Measurements from ENCODE around the gene FGF11. TPM values are rescaled to one million over a fixed set of nuclear protein-coding genes. Genes with fewer than 3 reads are reported as not detected.
A peak's percentile ranks its signal among the peaks of the same experiment; 100 is the strongest.

The FGF11 gene
- total RNA-seq, 1 donor from 2014 or later, result 22.4 TPM

- H3K9me3 Mint-ChIP-seq (ENCODE audit: unreplicated experiment), result no peaks in the 10 kb centered on the region
Observed at GRCh38 chr17:7435676-7436555, 3.4 kb upstream of the FGF11 start.

GRCh38 chr17:7436556-7437368 is 2.5 kb upstream of the FGF11 start:
- H3K79me2 ChIP-seq (ENCODE audit: insufficient read depth, low read length), result no peaks in the 10 kb centered on the region
- peaks cover 13% of the 10 kb centered on the region for H3K4me1 Mint-ChIP-seq (ENCODE audit: low read depth, unreplicated experiment)

More at GRCh38 chr17:7435676-7436555, 3.4 kb upstream of the FGF11 start:
- Histone ChIP-seq H3K27ac (ENCODE audit: low read depth, low read length) (no peak overlapping the region), H3K36me3 (ENCODE audit: insufficient read depth, low read length) (no peaks in the 10 kb centered on the region), H2AFZ (ENCODE audit: low read depth, low read length) (peak overlapping the region; percentile 75), H3K4me1 (ENCODE audit: insufficient read depth, low read length) (peaks cover 27% of the 10 kb centered on the region), H3K27me3 (ENCODE audit: insufficient read depth, low read length) (peaks cover 27% of the 10 kb centered on the region), H3K9ac (ENCODE audit: low read length) (no peak overlapping the region), H3K4me2 (ENCODE audit: low read length) (peak overlapping the region; percentile 84), H4K20me1 (ENCODE audit: insufficient read depth, low read length) (peaks cover 13% of the 10 kb centered on the region), H3K9me3 (ENCODE audit: insufficient read depth, low read depth, low read length) (no peaks in the 10 kb centered on the region), H3K79me2 (ENCODE audit: insufficient read depth, low read length) (no peaks in the 10 kb centered on the region), H3K4me3 (ENCODE audit: insufficient read depth, low read depth, low read length) (peak overlapping the region; percentile 48)
- peak overlapping the region; percentile 86 for H3K27ac Mint-ChIP-seq (ENCODE audit: unreplicated experiment)
- DNase-seq (ENCODE audit: low read depth) (no peak), FAIRE-seq (no peak)
- peaks cover 13% of the 10 kb centered on the region for H3K4me1 Mint-ChIP-seq (ENCODE audit: low read depth, unreplicated experiment)
- no peak for TF ChIP-seq CTCF (IDR thresholded peaks at IDR 0.05; ENCODE audit: insufficient read depth, low read depth, low read length)
- peak; percentile 42 for TF ChIP-seq EZH2 (IDR thresholded peaks at IDR 0.05; ENCODE audit: insufficient read depth, low read length)
- H3K4me3 Mint-ChIP-seq (ENCODE audit: unreplicated experiment), result peak overlapping the region; percentile 92
- H3K27me3 Mint-ChIP-seq (ENCODE audit: low read depth, unreplicated experiment), result no peaks in the 10 kb centered on the region
- peaks cover 3% of the 10 kb centered on the region for H3K36me3 Mint-ChIP-seq (ENCODE audit: low read depth, unreplicated experiment)

More at GRCh38 chr17:7436556-7437368, 2.5 kb upstream of the FGF11 start:
- Histone ChIP-seq H4K20me1 (ENCODE audit: insufficient read depth, low read length) (peaks cover 13% of the 10 kb centered on the region), H3K36me3 (ENCODE audit: insufficient read depth, low read length) (no peaks in the 10 kb centered on the region), H3K9ac (ENCODE audit: low read length) (no peak overlapping the region), H2AFZ (ENCODE audit: low read depth, low read length) (peak overlapping the region; percentile 75), H3K9me3 (ENCODE audit: insufficient read depth, low read depth, low read length) (no peaks in the 10 kb centered on the region), H3K27me3 (ENCODE audit: insufficient read depth, low read length) (peaks cover 27% of the 10 kb centered on the region), H3K4me3 (ENCODE audit: insufficient read depth, low read depth, low read length) (no peak overlapping the region), H3K27ac (ENCODE audit: low read depth, low read length) (no peak overlapping the region), H3K4me1 (ENCODE audit: insufficient read depth, low read length) (peaks cover 27% of the 10 kb centered on the region), H3K4me2 (ENCODE audit: low read length) (peak overlapping the region; percentile 84)
- H3K36me3 Mint-ChIP-seq (ENCODE audit: low read depth, unreplicated experiment), result peaks cover 3% of the 10 kb centered on the region
- H3K27me3 Mint-ChIP-seq (ENCODE audit: low read depth, unreplicated experiment), result no peaks in the 10 kb centered on the region
- DNase-seq (ENCODE audit: low read depth) (peak; percentile 55), FAIRE-seq (no peak)
- H3K9me3 Mint-ChIP-seq (ENCODE audit: unreplicated experiment), result no peaks in the 10 kb centered on the region
- peak overlapping the region; percentile 58 for H3K27ac Mint-ChIP-seq (ENCODE audit: unreplicated experiment)
- H3K4me3 Mint-ChIP-seq (ENCODE audit: unreplicated experiment), result peak overlapping the region; percentile 92
- TF ChIP-seq EZH2 (IDR thresholded peaks at IDR 0.05; ENCODE audit: insufficient read depth, low read length), result no peak
- TF ChIP-seq CTCF (IDR thresholded peaks at IDR 0.05; ENCODE audit: insufficient read depth, low read depth, low read length), result peak; percentile 39
